OCI-LY1 (cell line): ENCODE results near the gene KCNMB2.

ENCODE experiments used
- EZH2 ChIP-seq: fragments of 200-600 bp; sonication (generic), shearing (Covaris generic); IDR thresholded peaks from 2 replicates; pipeline ENCODE4 v1.8.0; 2017; ENCODE audit warnings: borderline replicate concordance, mixed run types, mild to moderate bottlenecking, antibody characterized with exemption, low read length, moderate library complexity, mixed read lengths
- TF ChIP-seq, protein P1 (sequence below): fragments of 200-600 bp; sonication (generic), shearing (Covaris generic); IDR thresholded peaks from 2 replicates; pipeline ENCODE4 v1.5.1; 2017; ENCODE audit warnings: mild to moderate bottlenecking, antibody characterized with exemption, low read length, moderate library complexity, mixed read lengths

DNA sequence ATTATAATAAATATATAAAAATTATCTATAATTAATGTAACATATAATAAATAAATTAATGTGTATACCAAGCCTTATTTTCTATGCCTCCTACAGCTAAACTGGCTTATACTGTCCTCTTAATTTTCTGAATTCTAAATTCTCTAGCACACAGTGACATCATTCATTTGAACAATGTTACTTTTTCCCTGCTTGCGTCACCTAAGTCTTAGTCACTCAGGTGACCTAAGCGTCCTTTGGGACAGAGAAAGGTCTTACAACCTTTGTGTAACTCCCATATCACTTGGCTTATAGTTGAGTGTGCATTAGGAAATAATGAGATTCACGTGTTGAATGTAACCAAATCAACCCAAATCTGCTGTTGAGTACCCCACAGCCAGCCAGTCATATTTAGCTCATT, 48.5 kb upstream of the KCNMB2 start:
- TF ChIP-seq, protein P1, sequence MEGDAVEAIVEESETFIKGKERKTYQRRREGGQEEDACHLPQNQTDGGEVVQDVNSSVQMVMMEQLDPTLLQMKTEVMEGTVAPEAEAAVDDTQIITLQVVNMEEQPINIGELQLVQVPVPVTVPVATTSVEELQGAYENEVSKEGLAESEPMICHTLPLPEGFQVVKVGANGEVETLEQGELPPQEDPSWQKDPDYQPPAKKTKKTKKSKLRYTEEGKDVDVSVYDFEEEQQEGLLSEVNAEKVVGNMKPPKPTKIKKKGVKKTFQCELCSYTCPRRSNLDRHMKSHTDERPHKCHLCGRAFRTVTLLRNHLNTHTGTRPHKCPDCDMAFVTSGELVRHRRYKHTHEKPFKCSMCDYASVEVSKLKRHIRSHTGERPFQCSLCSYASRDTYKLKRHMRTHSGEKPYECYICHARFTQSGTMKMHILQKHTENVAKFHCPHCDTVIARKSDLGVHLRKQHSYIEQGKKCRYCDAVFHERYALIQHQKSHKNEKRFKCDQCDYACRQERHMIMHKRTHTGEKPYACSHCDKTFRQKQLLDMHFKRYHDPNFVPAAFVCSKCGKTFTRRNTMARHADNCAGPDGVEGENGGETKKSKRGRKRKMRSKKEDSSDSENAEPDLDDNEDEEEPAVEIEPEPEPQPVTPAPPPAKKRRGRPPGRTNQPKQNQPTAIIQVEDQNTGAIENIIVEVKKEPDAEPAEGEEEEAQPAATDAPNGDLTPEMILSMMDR: no peak
- TF ChIP-seq EZH2: no peak
